Measurements from ENCODE around the gene ADAMTS12. TPM values are rescaled to one million over a fixed set of nuclear protein-coding genes. Genes with fewer than 3 reads are reported as not detected.

The ADAMTS12 gene
- total RNA-seq, 1 donor from 2014 or later = 10.4 TPM

GRCh38 chr5:33608344-33609041, 283.3 kb downstream of the ADAMTS12 start:
- Mint-ChIP-seq H3K9me3 (no peaks in the 10 kb centered on the region), H3K4me1 (no peaks in the 10 kb centered on the region), H3K27me3 (ENCODE audit: low read depth) (no peaks in the 10 kb centered on the region), H3K27ac (ENCODE audit: unreplicated experiment) (no peak overlapping the region), H3K4me3 (no peak overlapping the region), H3K36me3 (ENCODE audit: low read depth) (no peaks in the 10 kb centered on the region)
- DNase-seq (ENCODE audit: low read depth, low spot score) = no peak
- no peak for TF ChIP-seq CTCF (conservative IDR thresholded peaks at IDR 0.05)

DNA sequence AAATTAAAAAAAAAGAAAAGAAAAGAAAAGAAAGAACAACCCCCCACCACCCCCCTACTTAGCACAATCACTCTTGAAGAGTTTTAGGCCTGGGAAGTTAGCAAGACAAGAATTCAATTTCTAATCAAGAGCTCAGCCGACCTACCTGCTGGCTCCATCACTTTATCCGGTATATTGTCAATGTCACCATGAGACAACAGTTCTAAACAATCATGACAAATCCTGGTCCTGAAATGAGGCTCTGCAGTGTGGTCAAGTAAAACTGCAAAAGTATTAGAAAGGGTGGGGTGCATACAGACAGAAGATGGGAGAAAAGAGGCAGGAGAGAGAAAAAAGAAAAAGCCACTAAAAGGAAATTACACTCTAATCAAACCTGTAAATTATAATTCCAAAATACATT, 287.3 kb downstream of the ADAMTS12 start:
- DNase-seq (ENCODE audit: low read depth, low spot score) = no peak
- Mint-ChIP-seq H3K4me3 (no peak overlapping the region), H3K4me1 (peaks cover 9% of the 10 kb centered on the region), H3K27ac (ENCODE audit: unreplicated experiment) (no peak overlapping the region), H3K9me3 (no peaks in the 10 kb centered on the region), H3K27me3 (ENCODE audit: low read depth) (no peaks in the 10 kb centered on the region), H3K36me3 (ENCODE audit: low read depth) (no peaks in the 10 kb centered on the region)
- TF ChIP-seq CTCF (conservative IDR thresholded peaks at IDR 0.05) = no peak

- H3K36me3 Mint-ChIP-seq (ENCODE audit: low read depth) = no peaks in the 10 kb centered on the region
- no peaks in the 10 kb centered on the region for H3K9me3 Mint-ChIP-seq
- no peak for TF ChIP-seq CTCF (conservative IDR thresholded peaks at IDR 0.05)
- peaks cover 9% of the 10 kb centered on the region for H3K4me1 Mint-ChIP-seq
- no peak overlapping the region for H3K27ac Mint-ChIP-seq (ENCODE audit: unreplicated experiment)
- no peak overlapping the region for H3K4me3 Mint-ChIP-seq
- H3K27me3 Mint-ChIP-seq (ENCODE audit: low read depth) = no peaks in the 10 kb centered on the region
- no peak for DNase-seq (ENCODE audit: low read depth, low spot score)
These were observed 289.9 kb downstream of the ADAMTS12 start for GRCh38 chr5:33601881-33602280.

DNA sequence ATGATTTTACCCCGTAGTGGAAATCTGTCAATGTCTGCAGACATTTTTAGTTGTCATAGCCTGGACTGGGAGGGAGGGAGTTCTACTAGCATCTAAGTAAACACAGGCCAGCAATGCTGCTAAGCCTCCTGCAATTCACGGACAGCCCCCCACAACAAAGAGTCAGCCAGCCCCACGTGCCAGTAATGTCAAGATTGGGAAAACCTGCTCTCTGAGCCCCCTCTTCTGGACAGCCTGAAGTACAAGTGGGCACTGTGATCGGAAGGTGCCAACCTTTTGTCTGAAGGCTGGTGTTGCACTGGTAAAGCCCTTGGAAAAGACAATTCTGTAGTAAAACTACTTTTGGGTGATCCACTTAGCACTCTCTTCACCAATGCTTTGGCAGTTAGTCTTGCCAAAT, 296.5 kb downstream of the ADAMTS12 start:
- no peak for DNase-seq (ENCODE audit: low read depth, low spot score)
- Mint-ChIP-seq H3K36me3 (ENCODE audit: low read depth) (no peaks in the 10 kb centered on the region), H3K4me1 (no peaks in the 10 kb centered on the region), H3K4me3 (no peak overlapping the region), H3K27me3 (ENCODE audit: low read depth) (no peaks in the 10 kb centered on the region), H3K9me3 (no peaks in the 10 kb centered on the region), H3K27ac (ENCODE audit: unreplicated experiment) (no peak overlapping the region)
- TF ChIP-seq CTCF (conservative IDR thresholded peaks at IDR 0.05) = no peak

- TF ChIP-seq CTCF (conservative IDR thresholded peaks at IDR 0.05) = no peak
- Mint-ChIP-seq H3K4me3 (no peak overlapping the region), H3K27me3 (ENCODE audit: low read depth) (no peaks in the 10 kb centered on the region), H3K9me3 (no peaks in the 10 kb centered on the region), H3K36me3 (ENCODE audit: low read depth) (no peaks in the 10 kb centered on the region), H3K27ac (ENCODE audit: unreplicated experiment) (no peak overlapping the region), H3K4me1 (no peaks in the 10 kb centered on the region)
- DNase-seq (ENCODE audit: low read depth, low spot score) = no peak
These were observed 297.8 kb downstream of the ADAMTS12 start for GRCh38 chr5:33594006-33594405.

All from neural crest cell (in vitro differentiated cells).